Right atrium auricular region (tissue), 2 donors: ENCODE results near the gene CACNA2D4. TPM values are rescaled to one million over a fixed set of nuclear protein-coding genes. Genes with fewer than 3 reads are reported as not detected.

ENCODE experiments used
- DNase-seq: peaks from one replicate; pipeline ENCODE4 v3.0.0-alpha.2; 2019; ENCODE audit warnings: low spot score
- H3K27ac ChIP-seq, 2 donors: fragments of 200-600 bp; sonication (generic); 1 replicate in 1 of 2; 2 replicates in 1 of 2; pipeline ENCODE4 v1.5.1; 2016 to 2019
- H3K27me3 ChIP-seq, 2 donors: fragments of 200-600 bp; sonication (generic); one replicate each; pipeline versions ENCODE4 v1.5.1 to v1.6.0; 2017 to 2019
- H3K36me3 ChIP-seq: fragments of 200-600 bp; sonication (generic); one replicate; pipeline ENCODE4 v1.5.1; 2016
- H3K4me1 ChIP-seq, 2 donors: fragments of 200-600 bp; sonication (generic); one replicate each; pipeline versions ENCODE4 v1.5.1 to v1.6.0; 2017 to 2019
- H3K4me3 ChIP-seq, 2 donors: fragments of 200-600 bp; sonication (generic); 1 replicate in 1 of 2; 2 replicates in 1 of 2; pipeline ENCODE4 v1.5.1; 2017 to 2019; ENCODE audit warnings: mild to moderate bottlenecking in 1 of 2, moderate library complexity in 1 of 2
- H3K9me3 ChIP-seq, 2 donors: fragments of 200-600 bp; sonication (generic); one replicate each; pipeline ENCODE4 v1.5.1; 2019
- CTCF ChIP-seq, 2 donors: fragments of 200-600 bp; sonication (generic); IDR thresholded peaks; one replicate each; pipeline ENCODE4 v1.5.1; 2019; ENCODE audit warnings: antibody characterized with exemption in 2 of 2
- total RNA-seq, 2 donors: library from RNA; depleted of rRNA; stranded (reverse); fragments of >200 nt; gene quantifications; one replicate each; pipeline ENCODE4 v1.1.0, GENCODE V29; 2016

CACNA2D4 gene
- total RNA-seq, 2 donors from 2014 or later, result 1.6 to 4.1 TPM

GRCh38 chr12:1830981-1831963 is 87.2 kb downstream of the CACNA2D4 start:
- Histone ChIP-seq H3K36me3 (no peaks in the 10 kb centered on the region), H3K27me3 (no peaks in the 10 kb centered on the region), H3K4me3 (no peak overlapping the region), H3K9me3 (no peaks in the 10 kb centered on the region), H3K27ac (no peak overlapping the region), H3K4me1 (peaks cover 0 to 3% of the 10 kb centered on the region in 2 donors)
- TF ChIP-seq CTCF (IDR thresholded peaks at IDR 0.05), result no peak
- DNase-seq, result no peak

GRCh38 chr12:1830401-1830845 is 88.0 kb downstream of the CACNA2D4 start:
- Histone ChIP-seq H3K27me3 (no peaks in the 10 kb centered on the region), H3K27ac (no peak overlapping the region), H3K9me3 (no peaks in the 10 kb centered on the region), H3K36me3 (no peaks in the 10 kb centered on the region), H3K4me3 (no peak overlapping the region), H3K4me1 (peaks cover 0 to 3% of the 10 kb centered on the region in 2 donors)
- no peak for TF ChIP-seq CTCF (IDR thresholded peaks at IDR 0.05)
- DNase-seq, result no peak

- no peaks in the 10 kb centered on the region for H3K27me3 ChIP-seq
- TF ChIP-seq CTCF (IDR thresholded peaks at IDR 0.05), result no peak
- no peak overlapping the region for H3K27ac ChIP-seq
- peaks cover 0 to 3% of the 10 kb centered on the region in 2 donors for H3K4me1 ChIP-seq
- H3K4me3 ChIP-seq, result no peak overlapping the region
- no peaks in the 10 kb centered on the region for H3K9me3 ChIP-seq
- no peaks in the 10 kb centered on the region for H3K36me3 ChIP-seq
- no peak for DNase-seq
These were observed 89.0 kb downstream of the CACNA2D4 start for GRCh38 chr12:1829306-1829900.

- Histone ChIP-seq H3K27ac (no peak overlapping the region), H3K4me3 (no peak overlapping the region), H3K36me3 (no peaks in the 10 kb centered on the region), H3K4me1 (peaks cover 0 to 3% of the 10 kb centered on the region in 2 donors), H3K27me3 (no peaks in the 10 kb centered on the region), H3K9me3 (no peaks in the 10 kb centered on the region)
- TF ChIP-seq CTCF (IDR thresholded peaks at IDR 0.05), result no peak
- no peak for DNase-seq
These were observed 89.6 kb downstream of the CACNA2D4 start for GRCh38 chr12:1828856-1829255.

- Histone ChIP-seq H3K9me3 (no peaks in the 10 kb centered on the region), H3K27me3 (no peaks in the 10 kb centered on the region), H3K4me1 (peaks cover 0 to 3% of the 10 kb centered on the region in 2 donors), H3K36me3 (no peaks in the 10 kb centered on the region), H3K4me3 (no peak overlapping the region), H3K27ac (no peak overlapping the region)
- TF ChIP-seq CTCF (IDR thresholded peaks at IDR 0.05), result no peak
- no peak for DNase-seq
These were observed 90.3 kb downstream of the CACNA2D4 start for GRCh38 chr12:1827826-1828805.
